Measurements from ENCODE around the gene COBLL1. TPM values are rescaled to one million over a fixed set of nuclear protein-coding genes. Genes with fewer than 3 reads are reported as not detected.

The COBLL1 gene, protein sequence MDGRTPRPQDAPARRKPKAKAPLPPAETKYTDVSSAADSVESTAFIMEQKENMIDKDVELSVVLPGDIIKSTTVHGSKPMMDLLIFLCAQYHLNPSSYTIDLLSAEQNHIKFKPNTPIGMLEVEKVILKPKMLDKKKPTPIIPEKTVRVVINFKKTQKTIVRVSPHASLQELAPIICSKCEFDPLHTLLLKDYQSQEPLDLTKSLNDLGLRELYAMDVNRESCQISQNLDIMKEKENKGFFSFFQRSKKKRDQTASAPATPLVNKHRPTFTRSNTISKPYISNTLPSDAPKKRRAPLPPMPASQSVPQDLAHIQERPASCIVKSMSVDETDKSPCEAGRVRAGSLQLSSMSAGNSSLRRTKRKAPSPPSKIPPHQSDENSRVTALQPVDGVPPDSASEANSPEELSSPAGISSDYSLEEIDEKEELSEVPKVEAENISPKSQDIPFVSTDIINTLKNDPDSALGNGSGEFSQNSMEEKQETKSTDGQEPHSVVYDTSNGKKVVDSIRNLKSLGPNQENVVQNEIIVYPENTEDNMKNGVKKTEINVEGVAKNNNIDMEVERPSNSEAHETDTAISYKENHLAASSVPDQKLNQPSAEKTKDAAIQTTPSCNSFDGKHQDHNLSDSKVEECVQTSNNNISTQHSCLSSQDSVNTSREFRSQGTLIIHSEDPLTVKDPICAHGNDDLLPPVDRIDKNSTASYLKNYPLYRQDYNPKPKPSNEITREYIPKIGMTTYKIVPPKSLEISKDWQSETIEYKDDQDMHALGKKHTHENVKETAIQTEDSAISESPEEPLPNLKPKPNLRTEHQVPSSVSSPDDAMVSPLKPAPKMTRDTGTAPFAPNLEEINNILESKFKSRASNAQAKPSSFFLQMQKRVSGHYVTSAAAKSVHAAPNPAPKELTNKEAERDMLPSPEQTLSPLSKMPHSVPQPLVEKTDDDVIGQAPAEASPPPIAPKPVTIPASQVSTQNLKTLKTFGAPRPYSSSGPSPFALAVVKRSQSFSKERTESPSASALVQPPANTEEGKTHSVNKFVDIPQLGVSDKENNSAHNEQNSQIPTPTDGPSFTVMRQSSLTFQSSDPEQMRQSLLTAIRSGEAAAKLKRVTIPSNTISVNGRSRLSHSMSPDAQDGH
- total RNA-seq: 28.7 and 56.4 TPM in 2 replicates

DNA sequence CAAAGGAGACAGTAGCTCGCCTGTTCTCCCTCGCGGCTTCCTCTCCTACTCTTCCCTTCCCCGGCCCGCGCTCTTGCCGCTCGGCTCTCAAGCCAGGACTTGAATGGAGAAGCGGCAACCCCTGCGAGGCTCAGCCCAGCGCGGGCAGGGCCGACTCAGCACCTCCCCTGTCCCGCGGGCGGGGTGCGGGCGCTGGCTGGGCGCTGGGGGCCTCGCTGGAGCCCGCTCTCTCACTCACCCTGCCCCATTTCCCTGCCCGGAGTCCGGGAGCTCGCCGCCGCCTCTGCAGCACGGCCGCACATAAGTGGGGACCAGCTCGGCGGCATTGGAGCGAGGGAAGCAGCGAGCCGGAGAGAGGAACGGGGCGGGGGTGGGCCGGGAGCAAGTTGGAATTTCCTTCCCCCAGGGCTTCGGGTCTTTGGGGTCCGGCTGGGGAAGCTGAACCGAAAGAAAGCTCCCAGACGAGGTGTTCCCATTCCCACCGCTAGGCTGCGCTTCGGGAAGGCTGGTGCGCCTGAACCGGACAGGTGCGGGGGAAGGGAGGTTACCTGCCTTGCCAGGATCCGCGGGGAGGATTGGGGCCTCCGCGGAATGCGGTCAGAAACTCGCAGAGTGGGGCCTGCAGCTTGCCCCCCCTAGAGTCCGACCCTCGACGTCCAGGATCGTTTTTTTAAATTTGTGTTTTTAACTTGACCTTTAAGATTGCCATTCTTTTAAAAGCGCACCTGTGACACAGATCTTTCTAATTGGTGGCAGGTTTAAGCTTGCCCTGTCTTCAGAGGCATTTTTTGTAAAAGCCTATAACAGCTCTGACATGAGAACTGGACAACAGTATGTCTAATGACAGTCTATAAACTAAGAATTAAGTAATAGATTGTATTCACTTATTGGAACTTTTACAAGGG lies at the start of gene COBLL1:
Gene COBLL1 (minus strand): TSS at position 105 of the 905 bp plus-strand sequence. CDS start 627 bp downstream, outside the sequence.

Small RNA genes lying within 50 kb of the gene (small RNA-seq; reads per million reads assigned to genes)
- gene RNA5SP110: not detected
- not detected for gene SNORA70F

Other genes with a start within 250 kb of the COBLL1 start
- gene GRB14, start 220.3 kb downstream of the COBLL1 start, total RNA-seq: 2.0 and 2.8 TPM in 2 replicates
- 0.39 and 0.54 TPM in 2 replicates for gene SLC38A11, start 113.7 kb upstream of the COBLL1 start, total RNA-seq